ENCODE results near the gene SEC14L1. TPM values are rescaled to one million over a fixed set of nuclear protein-coding genes. Genes with fewer than 3 reads are reported as not detected.

The SEC14L1 gene
- polyA plus RNA-seq, 1 experiment: 25.2 TPM

DNA sequence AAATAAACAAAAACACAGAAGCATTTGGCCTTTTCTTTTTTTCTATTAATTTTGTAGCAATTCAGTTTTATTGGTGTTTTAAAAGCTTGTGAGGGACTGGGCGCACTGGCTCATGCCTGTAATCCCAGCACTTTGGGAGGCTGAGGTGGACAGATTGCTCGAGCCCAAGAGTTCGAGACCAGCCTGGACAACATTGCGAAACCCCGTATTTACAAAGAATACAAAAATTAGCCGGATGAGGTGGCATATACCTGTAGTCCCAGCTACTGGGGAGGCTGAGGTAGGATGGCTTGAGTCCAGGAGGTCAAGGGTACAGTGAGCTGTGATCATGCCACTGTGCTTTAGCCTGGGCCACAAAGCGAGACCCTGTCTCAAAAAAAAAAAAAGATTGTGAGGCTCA is 53.4 kb downstream of the SEC14L1 start:
- TF ChIP-seq, protein P1, sequence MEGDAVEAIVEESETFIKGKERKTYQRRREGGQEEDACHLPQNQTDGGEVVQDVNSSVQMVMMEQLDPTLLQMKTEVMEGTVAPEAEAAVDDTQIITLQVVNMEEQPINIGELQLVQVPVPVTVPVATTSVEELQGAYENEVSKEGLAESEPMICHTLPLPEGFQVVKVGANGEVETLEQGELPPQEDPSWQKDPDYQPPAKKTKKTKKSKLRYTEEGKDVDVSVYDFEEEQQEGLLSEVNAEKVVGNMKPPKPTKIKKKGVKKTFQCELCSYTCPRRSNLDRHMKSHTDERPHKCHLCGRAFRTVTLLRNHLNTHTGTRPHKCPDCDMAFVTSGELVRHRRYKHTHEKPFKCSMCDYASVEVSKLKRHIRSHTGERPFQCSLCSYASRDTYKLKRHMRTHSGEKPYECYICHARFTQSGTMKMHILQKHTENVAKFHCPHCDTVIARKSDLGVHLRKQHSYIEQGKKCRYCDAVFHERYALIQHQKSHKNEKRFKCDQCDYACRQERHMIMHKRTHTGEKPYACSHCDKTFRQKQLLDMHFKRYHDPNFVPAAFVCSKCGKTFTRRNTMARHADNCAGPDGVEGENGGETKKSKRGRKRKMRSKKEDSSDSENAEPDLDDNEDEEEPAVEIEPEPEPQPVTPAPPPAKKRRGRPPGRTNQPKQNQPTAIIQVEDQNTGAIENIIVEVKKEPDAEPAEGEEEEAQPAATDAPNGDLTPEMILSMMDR (IDR thresholded peaks at IDR 0.05; ENCODE audit: insufficient read depth, low read depth, low read length): no peak
- peaks cover 15% of the 10 kb centered on the region for H3K36me3 ChIP-seq (ENCODE audit: control insufficient read depth, insufficient read depth, low read length)
- DNase-seq (ENCODE audit: low read depth): no peak
- ChIA-PET CTCF (no interaction called here), POLR2A (no interaction called here)
- H3K4me3 ChIP-seq (ENCODE audit: low read depth, low read length): no peak overlapping the region
- H3K27me3 ChIP-seq (ENCODE audit: control insufficient read depth, insufficient read depth, low read length): no peaks in the 10 kb centered on the region

DNA sequence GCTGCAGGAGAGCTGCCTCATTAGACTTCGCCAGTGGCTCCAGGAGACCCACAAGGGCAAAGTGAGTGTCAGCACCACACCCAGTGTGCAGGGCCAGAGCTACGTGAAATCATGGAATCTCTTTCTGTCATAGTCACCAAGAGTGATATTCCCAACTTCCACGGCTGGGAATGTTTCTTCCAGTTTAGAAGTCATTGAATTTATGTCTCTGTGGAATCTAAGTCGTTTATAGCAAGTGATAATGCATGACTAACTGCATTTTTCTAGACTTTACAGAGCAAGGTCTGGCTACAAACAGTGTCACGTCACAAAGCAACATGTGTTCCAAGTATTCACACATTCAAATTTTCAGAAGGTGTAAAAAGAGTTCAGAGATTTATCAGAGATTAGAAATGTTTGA is 55.5 kb downstream of the SEC14L1 start:
- H3K36me3 ChIP-seq (ENCODE audit: control insufficient read depth, insufficient read depth, low read length): peaks cover 23% of the 10 kb centered on the region
- TF ChIP-seq, protein P1 (IDR thresholded peaks at IDR 0.05; ENCODE audit: insufficient read depth, low read depth, low read length): no peak
- no peak overlapping the region for H3K4me3 ChIP-seq (ENCODE audit: low read depth, low read length)
- no peak for DNase-seq (ENCODE audit: low read depth)
- H3K27me3 ChIP-seq (ENCODE audit: control insufficient read depth, insufficient read depth, low read length): no peaks in the 10 kb centered on the region
- POLR2A ChIA-PET: no interaction called here
- CTCF ChIA-PET: interaction anchor here (0.9 to 2.1 kb wide), 2 partner anchors 9 to 12 kb away, joined by 3 to 7 read pairs; no protein-coding TSS in a partner anchor

DNA sequence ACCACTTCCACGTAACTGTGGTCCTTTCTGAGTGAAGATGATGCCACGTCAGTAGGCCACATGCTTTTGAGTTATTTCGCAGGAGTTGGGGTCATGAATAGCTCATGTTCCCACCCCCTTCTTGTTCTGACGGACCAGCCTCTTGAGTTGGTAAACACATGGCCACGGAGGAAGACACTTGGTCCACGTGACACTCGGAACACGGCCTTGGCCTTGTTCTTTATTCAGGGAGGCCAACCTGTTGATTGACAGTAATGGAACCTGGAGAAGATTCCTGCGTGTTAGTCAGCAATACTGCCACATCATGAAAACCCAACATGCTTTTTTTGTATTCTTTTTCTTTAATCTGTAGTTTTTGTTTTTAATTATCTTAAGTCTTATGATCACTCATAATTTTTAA is 56.3 kb downstream of the SEC14L1 start:
- peaks cover 27% of the 10 kb centered on the region for H3K36me3 ChIP-seq (ENCODE audit: control insufficient read depth, insufficient read depth, low read length)
- H3K27me3 ChIP-seq (ENCODE audit: control insufficient read depth, insufficient read depth, low read length): no peaks in the 10 kb centered on the region
- TF ChIP-seq, protein P1 (IDR thresholded peaks at IDR 0.05; ENCODE audit: insufficient read depth, low read depth, low read length): no peak
- ChIA-PET CTCF (interaction anchor here (2.1 kb wide), 1 partner anchor 11 kb away, joined by 7 read pairs; no protein-coding TSS in a partner anchor), POLR2A (no interaction called here)
- H3K4me3 ChIP-seq (ENCODE audit: low read depth, low read length): no peak overlapping the region
- DNase-seq (ENCODE audit: low read depth): no peak

DNA sequence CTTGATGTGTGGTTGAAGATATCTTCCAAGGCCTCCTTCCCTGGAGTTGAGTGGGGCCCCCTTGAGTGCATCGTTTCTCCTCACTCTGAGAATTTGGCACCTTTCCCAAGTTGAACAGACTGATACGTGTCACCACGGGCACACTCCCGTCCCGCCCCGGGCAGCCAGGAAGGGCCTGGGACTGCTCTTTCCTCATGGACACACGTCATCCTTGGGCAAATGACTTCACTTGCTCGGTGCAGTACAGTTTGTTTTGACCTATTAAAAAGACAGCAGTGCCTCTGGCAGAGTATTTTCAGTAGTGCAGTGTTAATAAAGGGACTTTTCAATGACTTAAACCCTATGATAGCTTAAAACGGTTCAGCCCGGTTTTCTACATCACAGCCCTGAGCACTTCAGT is 59.9 kb downstream of the SEC14L1 start:
- CTCF ChIA-PET: no interaction called here
- Histone ChIP-seq H3K36me3 (ENCODE audit: control insufficient read depth, insufficient read depth, low read length) (peaks cover 27% of the 10 kb centered on the region), H3K27me3 (ENCODE audit: control insufficient read depth, insufficient read depth, low read length) (no peaks in the 10 kb centered on the region), H3K4me3 (ENCODE audit: low read depth, low read length) (no peak overlapping the region)
- POLR2A ChIA-PET: no interaction called here
- DNase-seq (ENCODE audit: low read depth): no peak
- TF ChIP-seq, protein P1 (IDR thresholded peaks at IDR 0.05; ENCODE audit: insufficient read depth, low read depth, low read length): no peak

DNA sequence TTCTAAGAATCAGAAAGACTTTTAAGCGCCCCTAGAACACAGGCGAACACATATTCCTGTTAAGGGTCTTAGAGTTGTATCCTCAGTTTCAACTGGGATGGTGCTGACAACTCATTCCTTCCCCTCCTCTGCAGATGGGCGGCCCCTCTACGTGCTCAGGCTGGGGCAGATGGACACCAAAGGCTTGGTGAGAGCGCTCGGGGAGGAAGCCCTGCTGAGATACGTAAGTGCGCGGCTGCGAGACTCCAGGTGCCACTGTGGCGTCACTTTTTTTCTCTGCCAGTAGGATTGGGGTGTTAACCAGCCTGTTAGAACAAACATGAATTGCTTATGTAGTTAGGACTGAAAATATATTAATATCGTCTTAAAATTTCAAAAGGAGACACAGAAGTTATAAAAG is 62.7 kb downstream of the SEC14L1 start:
- Histone ChIP-seq H3K27me3 (ENCODE audit: control insufficient read depth, insufficient read depth, low read length) (no peaks in the 10 kb centered on the region), H3K4me3 (ENCODE audit: low read depth, low read length) (no peak overlapping the region), H3K36me3 (ENCODE audit: control insufficient read depth, insufficient read depth, low read length) (peaks cover 28% of the 10 kb centered on the region)
- DNase-seq (ENCODE audit: low read depth): no peak
- TF ChIP-seq, protein P1 (IDR thresholded peaks at IDR 0.05; ENCODE audit: insufficient read depth, low read depth, low read length): no peak
- POLR2A ChIA-PET: no interaction called here
- CTCF ChIA-PET: no interaction called here
